ENCODE measurements around the gene RSBN1L.
"Not testable (repeated sequence)": the region's sequence is repeated elsewhere in the genome, so short reads cannot be mapped to it uniquely, and the experiment has no call there.

The RSBN1L gene

GRCh38 chr7:77690289-77690688, 6.0 kb upstream of the RSBN1L start:
- no peak for DNase-seq

GRCh38 chr7:77691892-77692491, 4.3 kb upstream of the RSBN1L start:
- DNase-seq, result no peak

- DNase-seq, result no peak
Measured at GRCh38 chr7:77693830-77694583, 2.3 kb upstream of the RSBN1L start.

- peak; percentile 67 for DNase-seq
Measured at GRCh38 chr7:77696643-77697534, 630 bp downstream of the RSBN1L start.

- DNase-seq, result no peak
Measured at GRCh38 chr7:77697535-77697831, 1.2 kb downstream of the RSBN1L start.

GRCh38 chr7:77698042-77698625, 1.9 kb downstream of the RSBN1L start:
- DNase-seq, result no peak

GRCh38 chr7:77699056-77699455, 2.8 kb downstream of the RSBN1L start:
- DNase-seq, result no peak

GRCh38 chr7:77702513-77702912, 6.3 kb downstream of the RSBN1L start:
- DNase-seq, result no peak

GRCh38 chr7:77702968-77703472, 6.8 kb downstream of the RSBN1L start:
- DNase-seq, result no peak

GRCh38 chr7:77703669-77704068, 7.4 kb downstream of the RSBN1L start:
- not testable (repeated sequence) for DNase-seq

- no peak for DNase-seq
Measured at GRCh38 chr7:77707504-77707992, 11.3 kb downstream of the RSBN1L start.

GRCh38 chr7:77710067-77710466, 13.8 kb downstream of the RSBN1L start:
- DNase-seq, result no peak

- DNase-seq, result no peak
Measured at GRCh38 chr7:77710861-77711260, 14.6 kb downstream of the RSBN1L start.

- no peak for DNase-seq
Measured at GRCh38 chr7:77714195-77714594, 17.9 kb downstream of the RSBN1L start.

GRCh38 chr7:77714931-77715330, 18.7 kb downstream of the RSBN1L start:
- DNase-seq, result not testable (repeated sequence)

- no peak for DNase-seq
Measured at GRCh38 chr7:77716804-77717203, 20.5 kb downstream of the RSBN1L start.

GRCh38 chr7:77717566-77717965, 21.3 kb downstream of the RSBN1L start:
- DNase-seq, result not testable (repeated sequence)

- DNase-seq, result no peak
Measured at GRCh38 chr7:77727527-77727926, 31.3 kb downstream of the RSBN1L start.

- DNase-seq, result peak; percentile 37
Measured at GRCh38 chr7:77727936-77728701, 31.9 kb downstream of the RSBN1L start.

GRCh38 chr7:77729574-77730348, 33.5 kb downstream of the RSBN1L start:
- no peak for DNase-seq

GRCh38 chr7:77731716-77732115, 35.5 kb downstream of the RSBN1L start:
- no peak for DNase-seq

All from femur (tissue), 1 donor.